ENCODE results near the gene GRIK4. TPM values are rescaled to one million over a fixed set of nuclear protein-coding genes. Genes with fewer than 3 reads are reported as not detected.
"Not testable (repeated sequence)": the region's sequence is repeated elsewhere in the genome, so short reads cannot be mapped to it uniquely, and the experiment has no call there.

Gene GRIK4
- total RNA-seq, 2 experiments from 2014 or later = not detected

- Mint-ChIP-seq H3K9me3 (ENCODE audit: low read depth) (no peaks in the 10 kb centered on the region), H3K27ac (no peak overlapping the region), H3K36me3 (ENCODE audit: low read depth) (no peaks in the 10 kb centered on the region), H3K27me3 (peaks cover 25% of the 10 kb centered on the region), H3K4me3 (no peak overlapping the region), H3K4me1 (no peaks in the 10 kb centered on the region)
- ATAC-seq (no peak), DNase-seq (no peak)
- intact Hi-C loops (cut with DNase I, micrococcal nuclease) = no loop called here
- ChIA-PET CTCF (interaction anchor here (0.6 kb wide), 1 partner anchor 375 kb away, joined by 4 read pairs; no protein-coding TSS in a partner anchor), POLR2A (no interaction called here)
Observed at GRCh38 chr11:120774591-120775386, 263.2 kb downstream of the GRIK4 start.

- Mint-ChIP-seq H3K36me3 (ENCODE audit: low read depth) (no peaks in the 10 kb centered on the region), H3K9me3 (ENCODE audit: low read depth) (no peaks in the 10 kb centered on the region), H3K4me3 (no peak overlapping the region), H3K27me3 (peaks cover 19% of the 10 kb centered on the region), H3K4me1 (no peaks in the 10 kb centered on the region), H3K27ac (no peak overlapping the region)
- ATAC-seq = no peak
- no peak for DNase-seq
- intact Hi-C loops (cut with DNase I, micrococcal nuclease) = no loop called here
- ChIA-PET CTCF (interaction anchor here (0.8 kb wide), 1 partner anchor 1217 kb away, joined by 3 read pairs; no protein-coding TSS in a partner anchor), POLR2A (no interaction called here)
Observed at GRCh38 chr11:120775986-120776951, 264.7 kb downstream of the GRIK4 start.

- no peak for ATAC-seq
- no peak overlapping the region for H3K27ac Mint-ChIP-seq
- intact Hi-C loops (cut with DNase I, micrococcal nuclease) = no loop called here
- peaks cover 14% of the 10 kb centered on the region for H3K27me3 Mint-ChIP-seq
- H3K9me3 Mint-ChIP-seq (ENCODE audit: low read depth) = no peaks in the 10 kb centered on the region
- no peak overlapping the region for H3K4me3 Mint-ChIP-seq
- no peak for DNase-seq
- CTCF ChIA-PET = no interaction called here
- POLR2A ChIA-PET = no interaction called here
- H3K36me3 Mint-ChIP-seq (ENCODE audit: low read depth) = no peaks in the 10 kb centered on the region
- no peaks in the 10 kb centered on the region for H3K4me1 Mint-ChIP-seq
Observed at GRCh38 chr11:120778685-120779490, 267.3 kb downstream of the GRIK4 start.

GRCh38 chr11:120780239-120780638, 268.7 kb downstream of the GRIK4 start:
- intact Hi-C loops (cut with DNase I, micrococcal nuclease) = no loop called here
- Mint-ChIP-seq H3K27me3 (peaks cover 11% of the 10 kb centered on the region), H3K9me3 (ENCODE audit: low read depth) (no peaks in the 10 kb centered on the region), H3K4me3 (no peak overlapping the region), H3K27ac (no peak overlapping the region), H3K36me3 (ENCODE audit: low read depth) (no peaks in the 10 kb centered on the region), H3K4me1 (no peaks in the 10 kb centered on the region)
- ATAC-seq = no peak
- CTCF ChIA-PET = no interaction called here
- POLR2A ChIA-PET = no interaction called here
- no peak for DNase-seq

GRCh38 chr11:120781486-120782120, 270.1 kb downstream of the GRIK4 start:
- Mint-ChIP-seq H3K27me3 (peaks cover 18% of the 10 kb centered on the region), H3K4me1 (no peaks in the 10 kb centered on the region), H3K27ac (no peak overlapping the region), H3K9me3 (ENCODE audit: low read depth) (no peaks in the 10 kb centered on the region), H3K36me3 (ENCODE audit: low read depth) (no peaks in the 10 kb centered on the region), H3K4me3 (no peak overlapping the region)
- CTCF ChIA-PET = interaction anchor here (0.6 kb wide), 1 partner anchor 68 kb away, joined by 3 read pairs; no protein-coding TSS in a partner anchor
- intact Hi-C loops (cut with DNase I, micrococcal nuclease) = no loop called here
- no peak for ATAC-seq
- POLR2A ChIA-PET = no interaction called here
- DNase-seq = no peak

- no peaks in the 10 kb centered on the region for H3K4me1 Mint-ChIP-seq
- no peaks in the 10 kb centered on the region for H3K36me3 Mint-ChIP-seq (ENCODE audit: low read depth)
- H3K4me3 Mint-ChIP-seq = no peak overlapping the region
- H3K27me3 Mint-ChIP-seq = peaks cover 12% of the 10 kb centered on the region
- ChIA-PET CTCF (interaction anchor here (0.5 kb wide), 1 partner anchor 53 kb away, joined by 3 read pairs; no protein-coding TSS in a partner anchor), POLR2A (no interaction called here)
- DNase-seq = no peak
- intact Hi-C loops (cut with DNase I, micrococcal nuclease) = no loop called here
- no peaks in the 10 kb centered on the region for H3K9me3 Mint-ChIP-seq (ENCODE audit: low read depth)
- no peak overlapping the region for H3K27ac Mint-ChIP-seq
- no peak for ATAC-seq
Observed at GRCh38 chr11:120784566-120785251, 273.2 kb downstream of the GRIK4 start.

GRCh38 chr11:120785576-120785975, 274.0 kb downstream of the GRIK4 start:
- peaks cover 12% of the 10 kb centered on the region for H3K27me3 Mint-ChIP-seq
- H3K36me3 Mint-ChIP-seq (ENCODE audit: low read depth) = no peaks in the 10 kb centered on the region
- no peak for DNase-seq
- no peaks in the 10 kb centered on the region for H3K4me1 Mint-ChIP-seq
- no peaks in the 10 kb centered on the region for H3K9me3 Mint-ChIP-seq (ENCODE audit: low read depth)
- intact Hi-C loops (cut with DNase I, micrococcal nuclease) = no loop called here
- POLR2A ChIA-PET = no interaction called here
- CTCF ChIA-PET = interaction anchor here (1.2 kb wide), 1 partner anchor 16 kb away, joined by 3 read pairs; no protein-coding TSS in a partner anchor
- H3K4me3 Mint-ChIP-seq = no peak overlapping the region
- ATAC-seq = no peak
- H3K27ac Mint-ChIP-seq = no peak overlapping the region

GRCh38 chr11:120786206-120786735, 274.7 kb downstream of the GRIK4 start:
- Mint-ChIP-seq H3K4me3 (no peak overlapping the region), H3K9me3 (ENCODE audit: low read depth) (no peaks in the 10 kb centered on the region), H3K27me3 (peaks cover 12% of the 10 kb centered on the region), H3K36me3 (ENCODE audit: low read depth) (no peaks in the 10 kb centered on the region), H3K4me1 (no peaks in the 10 kb centered on the region), H3K27ac (no peak overlapping the region)
- intact Hi-C loops (cut with DNase I, micrococcal nuclease) = no loop called here
- DNase-seq (no peak), ATAC-seq (no peak)
- POLR2A ChIA-PET = no interaction called here
- CTCF ChIA-PET = interaction anchor here (0.6 to 1.2 kb wide), 3 partner anchors 9 to 302 kb away, joined by 3 read pairs; no protein-coding TSS in a partner anchor

GRCh38 chr11:120787224-120787623, 275.7 kb downstream of the GRIK4 start:
- H3K4me3 Mint-ChIP-seq; POLR2A ChIA-PET; H3K36me3 Mint-ChIP-seq (ENCODE audit: low read depth); H3K9me3 Mint-ChIP-seq (ENCODE audit: low read depth); H3K27ac Mint-ChIP-seq; DNase-seq; H3K4me1 Mint-ChIP-seq; ATAC-seq; intact Hi-C loops (cut with DNase I, micrococcal nuclease): not testable (repeated sequence)
- peaks cover 12% of the 10 kb centered on the region for H3K27me3 Mint-ChIP-seq
- CTCF ChIA-PET = interaction anchor here (0.7 kb wide), 1 partner anchor 301 kb away, joined by 3 read pairs; no protein-coding TSS in a partner anchor

- no peak for ATAC-seq
- H3K4me3 Mint-ChIP-seq = no peak overlapping the region
- H3K36me3 Mint-ChIP-seq (ENCODE audit: low read depth) = no peaks in the 10 kb centered on the region
- intact Hi-C loops (cut with DNase I, micrococcal nuclease) = no loop called here
- DNase-seq = no peak
- H3K27ac Mint-ChIP-seq = no peak overlapping the region
- ChIA-PET CTCF (no interaction called here), POLR2A (no interaction called here)
- H3K9me3 Mint-ChIP-seq (ENCODE audit: low read depth) = no peaks in the 10 kb centered on the region
- no peaks in the 10 kb centered on the region for H3K4me1 Mint-ChIP-seq
- peaks cover 12% of the 10 kb centered on the region for H3K27me3 Mint-ChIP-seq
Observed at GRCh38 chr11:120789391-120789790, 277.8 kb downstream of the GRIK4 start.

Measured in activated CD4-positive, alpha-beta T cell treated with anti-CD3 and anti-CD28 coated beads for 36 hours (primary cell).